Esophagus squamous epithelium (tissue), 4 donors: ENCODE measurements around the gene SPON2.

Experiments
- CTCF ChIP-seq, 6 experiments: fragments of 450-650 bp in 4 of 6; fragments of 200-600 bp in 2 of 6; sonication (generic) in 2 of 6; IDR thresholded peaks; one replicate each; pipeline ENCODE4 v1.5.1; 2016 to 2019; ENCODE audit warnings: antibody characterized with exemption in 6 of 6, mild to moderate bottlenecking in 4 of 6, moderate library complexity in 4 of 6
- POLR2A ChIP-seq, 4 donors: fragments of 450-650 bp; IDR thresholded peaks; one replicate each; pipeline ENCODE4 v1.6.1; 2017; ENCODE audit warnings: antibody characterized with exemption in 4 of 4, mild to moderate bottlenecking in 4 of 4, moderate library complexity in 3 of 4

DNA sequence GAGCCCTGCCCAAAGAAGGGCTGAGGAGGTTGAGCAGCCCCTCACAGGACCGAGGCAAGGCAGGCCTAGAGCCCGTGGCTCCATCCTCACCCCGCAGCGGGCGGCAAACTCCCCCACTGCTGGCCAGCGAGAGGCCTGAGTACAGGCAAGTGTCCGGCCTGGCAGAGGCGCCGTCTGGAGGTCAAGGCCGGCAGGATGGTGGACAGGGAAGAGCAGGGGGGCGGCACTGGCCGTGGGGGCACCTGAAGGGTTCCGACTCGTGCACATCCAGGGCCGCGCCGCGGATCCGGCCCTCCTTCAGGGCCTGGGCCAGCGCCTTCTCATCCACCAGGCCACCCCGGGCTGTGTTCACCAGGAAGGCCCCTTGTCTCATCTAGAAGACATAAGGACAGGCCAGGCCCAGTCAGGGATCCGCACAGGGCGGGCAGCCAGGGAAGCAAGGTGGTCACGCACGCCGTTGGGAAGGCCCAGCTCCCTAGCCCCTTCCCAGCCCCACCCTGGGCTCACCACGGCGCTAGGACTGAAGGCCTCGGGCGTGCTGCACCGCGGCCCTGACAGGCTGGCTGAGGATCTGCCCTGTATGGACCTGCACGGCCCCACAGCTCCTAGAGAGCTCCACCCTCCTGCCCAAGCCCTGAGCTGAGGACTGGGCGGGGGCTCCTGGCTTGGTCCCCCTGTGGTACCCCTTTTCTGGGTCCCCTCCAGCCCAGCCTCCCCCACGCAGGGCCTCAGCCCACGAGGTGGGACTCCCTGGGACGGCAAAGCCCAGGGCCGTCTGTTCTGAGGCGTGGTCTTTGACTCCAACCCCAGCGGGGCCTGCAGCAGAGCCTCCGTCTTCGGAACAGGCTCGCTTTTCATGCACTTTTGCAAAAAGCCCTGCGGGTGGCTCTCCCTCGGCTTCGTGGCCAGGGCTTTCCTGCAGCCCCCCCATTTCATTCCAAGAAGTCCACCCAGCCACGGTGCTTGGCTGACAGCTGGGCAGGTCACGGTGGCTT, 42.0 kb upstream of the SPON2 start:
- no peak for TF ChIP-seq CTCF (IDR thresholded peaks at IDR 0.05)
- TF ChIP-seq POLR2A (IDR thresholded peaks at IDR 0.05): no peak
